ENCODE measurements around the gene TEKT3.

TEKT3 gene

DNA sequence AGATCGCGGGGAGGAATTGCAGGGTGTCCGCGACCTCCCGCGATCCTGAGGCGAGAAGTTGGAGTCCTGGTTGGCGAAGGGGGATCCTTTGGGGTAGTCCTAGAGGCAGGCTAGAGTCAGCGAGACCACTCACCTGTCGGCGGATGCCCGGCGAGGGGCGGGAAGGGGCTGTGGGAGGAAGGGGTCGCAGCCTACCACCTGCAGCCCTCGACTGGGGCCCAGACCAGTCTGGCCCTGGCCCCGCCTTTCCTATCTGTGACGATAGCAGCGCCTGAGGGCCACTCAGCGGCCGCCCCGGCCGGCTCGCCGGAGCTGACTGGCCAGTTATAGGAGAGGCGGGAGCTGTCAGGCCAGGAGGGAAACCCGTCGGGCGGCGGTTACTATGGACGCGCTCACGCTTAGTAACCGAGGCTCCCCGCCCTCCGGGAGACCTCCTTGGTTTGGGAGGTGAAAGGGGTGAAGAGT lies at the start of gene TEKT3:
Gene TEKT3 (minus strand): TSS at position 213 of the 465 bp plus-strand sequence. CDS start 10,012 bp downstream, outside the sequence.
- peak within 1 kb of the TSS; percentile 42 for H3K4me3 ChIP-seq (replicated peaks; ENCODE audit: low read depth, low read length)
- DNase-seq (ENCODE audit: extremely low read depth, low read depth): no peak
- TF ChIP-seq, protein P1, sequence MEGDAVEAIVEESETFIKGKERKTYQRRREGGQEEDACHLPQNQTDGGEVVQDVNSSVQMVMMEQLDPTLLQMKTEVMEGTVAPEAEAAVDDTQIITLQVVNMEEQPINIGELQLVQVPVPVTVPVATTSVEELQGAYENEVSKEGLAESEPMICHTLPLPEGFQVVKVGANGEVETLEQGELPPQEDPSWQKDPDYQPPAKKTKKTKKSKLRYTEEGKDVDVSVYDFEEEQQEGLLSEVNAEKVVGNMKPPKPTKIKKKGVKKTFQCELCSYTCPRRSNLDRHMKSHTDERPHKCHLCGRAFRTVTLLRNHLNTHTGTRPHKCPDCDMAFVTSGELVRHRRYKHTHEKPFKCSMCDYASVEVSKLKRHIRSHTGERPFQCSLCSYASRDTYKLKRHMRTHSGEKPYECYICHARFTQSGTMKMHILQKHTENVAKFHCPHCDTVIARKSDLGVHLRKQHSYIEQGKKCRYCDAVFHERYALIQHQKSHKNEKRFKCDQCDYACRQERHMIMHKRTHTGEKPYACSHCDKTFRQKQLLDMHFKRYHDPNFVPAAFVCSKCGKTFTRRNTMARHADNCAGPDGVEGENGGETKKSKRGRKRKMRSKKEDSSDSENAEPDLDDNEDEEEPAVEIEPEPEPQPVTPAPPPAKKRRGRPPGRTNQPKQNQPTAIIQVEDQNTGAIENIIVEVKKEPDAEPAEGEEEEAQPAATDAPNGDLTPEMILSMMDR (IDR thresholded peaks at IDR 0.05; ENCODE audit: low read depth, low read length, missing control alignments): no peak

DNA sequence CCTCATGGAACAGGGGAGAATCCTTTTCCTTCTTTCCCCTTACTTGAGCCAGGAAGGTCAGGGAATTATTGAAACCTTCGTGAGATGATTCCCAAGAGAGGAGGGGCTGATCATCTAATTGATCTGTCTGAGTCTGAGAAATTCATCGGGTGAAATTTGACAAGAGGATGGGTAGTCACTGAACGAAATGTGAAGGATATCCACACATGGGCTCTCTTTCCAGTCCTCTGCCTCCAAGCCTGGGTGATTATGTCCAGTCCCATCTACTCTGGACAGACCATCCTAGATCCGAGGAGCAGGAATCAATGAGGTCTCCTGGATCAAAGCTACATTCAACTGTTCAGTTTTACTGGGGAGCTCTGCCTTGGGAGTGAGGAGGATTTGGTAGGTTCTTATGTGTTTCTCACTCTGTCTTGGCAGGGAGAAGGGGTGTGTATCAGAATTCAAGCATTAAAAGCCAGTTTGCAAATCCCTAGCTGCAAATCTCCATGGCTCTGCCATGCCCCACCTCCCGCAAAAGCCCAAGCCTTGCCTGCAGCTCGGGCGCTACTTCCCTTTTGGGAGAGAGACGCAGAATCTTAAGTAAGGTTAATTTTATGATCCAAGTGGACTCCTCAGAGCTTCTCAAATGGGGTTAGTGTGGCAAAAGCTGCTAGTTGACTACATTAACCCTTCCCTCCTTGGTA lies 47.1 kb upstream of the TEKT3 start:
- no peak overlapping the region for H3K4me3 ChIP-seq (replicated peaks; ENCODE audit: low read depth, low read length)
- DNase-seq (ENCODE audit: extremely low read depth, low read depth): no peak
- TF ChIP-seq, protein P1 (IDR thresholded peaks at IDR 0.05; ENCODE audit: low read depth, low read length, missing control alignments): no peak

DNA sequence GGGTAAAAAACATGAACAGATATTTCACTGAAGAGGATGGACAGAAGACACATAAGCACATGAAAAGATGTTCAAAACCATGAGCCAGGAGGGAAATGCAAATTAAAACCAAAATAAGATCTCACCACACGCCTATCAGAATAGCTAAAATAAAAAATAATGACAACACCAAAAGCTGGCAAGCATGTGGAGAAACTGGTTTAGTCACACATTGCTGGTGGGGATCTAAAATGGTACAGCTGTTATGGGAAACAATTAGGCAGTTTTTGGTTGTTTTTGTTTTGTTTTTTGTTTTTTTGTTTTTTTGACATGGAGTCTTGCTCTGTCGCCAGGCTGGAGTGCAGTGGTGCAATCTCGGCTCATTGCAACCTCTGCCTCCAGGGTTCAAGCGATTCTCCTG lies 44.7 kb upstream of the TEKT3 start:
- H3K4me3 ChIP-seq (replicated peaks; ENCODE audit: low read depth, low read length): no peak overlapping the region
- TF ChIP-seq, protein P1 (IDR thresholded peaks at IDR 0.05; ENCODE audit: low read depth, low read length, missing control alignments): no peak
- DNase-seq (ENCODE audit: extremely low read depth, low read depth): no peak

DNA sequence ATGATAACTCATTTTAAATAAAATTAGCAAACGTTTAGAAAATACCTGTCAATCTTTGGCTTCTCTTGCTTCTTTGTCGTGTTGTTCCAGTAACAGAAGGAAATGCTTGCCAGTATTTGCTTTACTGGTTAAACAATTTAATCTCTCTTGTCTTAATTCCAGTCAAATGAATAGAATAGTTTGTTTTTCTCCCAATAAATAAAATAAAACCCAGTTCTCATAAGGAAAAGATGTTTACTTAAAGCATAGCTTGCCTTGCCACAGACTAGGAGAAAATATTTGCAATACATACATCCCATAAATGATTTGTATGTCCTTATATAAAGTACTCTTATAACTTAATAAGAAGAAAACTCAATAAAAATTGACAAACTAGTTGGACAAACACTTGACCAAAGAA lies 43.9 kb upstream of the TEKT3 start:
- H3K4me3 ChIP-seq (replicated peaks; ENCODE audit: low read depth, low read length): no peak overlapping the region
- TF ChIP-seq, protein P1 (IDR thresholded peaks at IDR 0.05; ENCODE audit: low read depth, low read length, missing control alignments): no peak
- no peak for DNase-seq (ENCODE audit: extremely low read depth, low read depth)

DNA sequence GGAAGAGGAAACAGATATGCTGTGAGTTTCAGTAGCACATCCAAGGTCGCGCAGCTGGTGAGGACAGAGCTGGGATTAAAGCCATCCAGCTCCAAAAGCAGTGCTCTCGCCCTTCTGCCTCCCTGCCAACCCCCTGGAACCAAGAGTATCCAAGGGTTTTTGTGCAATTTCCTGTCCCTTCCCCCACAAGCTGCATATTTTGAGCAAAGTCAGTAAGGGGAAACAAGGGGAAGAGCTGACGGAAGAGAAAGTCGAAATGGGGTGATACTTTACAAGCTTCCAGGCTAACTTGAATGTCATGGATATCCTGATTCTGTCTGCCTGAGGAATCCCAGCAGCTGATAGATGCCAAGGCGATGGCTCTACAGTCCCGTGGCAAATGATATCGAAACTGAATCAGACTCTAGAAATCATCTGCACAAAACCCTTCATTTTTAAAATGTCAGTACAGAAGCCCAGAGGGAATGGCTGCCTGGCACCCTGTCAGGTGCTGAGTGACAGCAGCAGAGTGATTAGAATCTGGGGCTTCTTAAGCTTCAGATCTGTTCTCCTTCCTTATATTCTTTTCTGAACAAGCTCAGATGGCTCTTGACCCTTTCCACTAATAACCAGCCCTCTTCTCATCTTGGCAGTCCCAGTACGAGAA lies 42.9 kb upstream of the TEKT3 start:
- TF ChIP-seq, protein P1 (IDR thresholded peaks at IDR 0.05; ENCODE audit: low read depth, low read length, missing control alignments): no peak
- H3K4me3 ChIP-seq (replicated peaks; ENCODE audit: low read depth, low read length): no peak overlapping the region
- no peak for DNase-seq (ENCODE audit: extremely low read depth, low read depth)

DNA sequence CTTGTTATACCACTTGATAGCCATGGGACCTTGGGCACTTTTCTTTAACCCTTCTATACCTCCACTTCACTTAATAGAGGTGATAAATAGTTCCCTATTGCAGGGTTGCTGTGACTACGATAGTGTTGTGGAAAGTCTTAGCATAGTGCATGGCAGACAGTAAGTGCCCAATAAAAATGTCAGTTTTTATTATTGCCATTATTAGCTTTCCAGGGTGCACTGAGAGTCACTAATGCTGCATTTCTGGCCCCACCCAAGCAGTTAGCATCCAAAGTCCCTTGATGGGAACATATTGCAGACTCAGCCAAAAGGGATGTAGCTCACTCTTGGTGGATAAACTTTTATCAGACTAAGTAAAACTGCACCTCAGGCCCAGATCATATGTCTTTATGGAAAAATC lies 41.5 kb upstream of the TEKT3 start:
- H3K4me3 ChIP-seq (replicated peaks; ENCODE audit: low read depth, low read length): no peak overlapping the region
- TF ChIP-seq, protein P1 (IDR thresholded peaks at IDR 0.05; ENCODE audit: low read depth, low read length, missing control alignments): no peak
- no peak for DNase-seq (ENCODE audit: extremely low read depth, low read depth)

Data from HFF-Myc (cell line).